GM21786 (cell line): Measurements from ENCODE around the gene CSF3R.

Source experiments
- ATAC-seq: cut with Tn5 transposase; IDR thresholded peaks from one replicate; pipeline ENCODE4 v1.9.1; 2021; ENCODE audit not compliant: unreplicated experiment

The CSF3R gene

GRCh38 chr1:36463463-36463802 is 19.3 kb downstream of the CSF3R start:
- no peak for ATAC-seq

DNA sequence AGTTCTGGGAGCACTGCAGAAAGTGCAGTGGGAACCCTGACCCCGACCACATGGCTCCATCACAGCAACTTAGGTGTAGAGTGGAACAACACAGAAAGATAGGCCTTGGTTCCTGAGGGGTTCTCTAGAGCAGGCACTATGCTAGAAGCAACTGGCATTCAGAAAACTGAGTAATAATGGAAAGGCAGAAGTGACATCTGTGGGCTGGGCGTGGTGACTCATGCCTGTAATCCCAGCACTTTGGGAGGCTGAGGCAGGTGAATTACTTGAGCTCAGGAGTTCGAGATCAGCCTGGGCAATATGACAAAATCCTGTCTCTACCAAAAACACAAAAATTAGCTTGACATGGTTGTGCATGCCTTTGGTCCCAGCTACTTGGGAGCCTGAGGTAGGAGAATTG is 23.8 kb downstream of the CSF3R start:
- ATAC-seq, result no peak

- ATAC-seq, result no peak
Measured at GRCh38 chr1:36457691-36458090, 25.0 kb downstream of the CSF3R start.

DNA sequence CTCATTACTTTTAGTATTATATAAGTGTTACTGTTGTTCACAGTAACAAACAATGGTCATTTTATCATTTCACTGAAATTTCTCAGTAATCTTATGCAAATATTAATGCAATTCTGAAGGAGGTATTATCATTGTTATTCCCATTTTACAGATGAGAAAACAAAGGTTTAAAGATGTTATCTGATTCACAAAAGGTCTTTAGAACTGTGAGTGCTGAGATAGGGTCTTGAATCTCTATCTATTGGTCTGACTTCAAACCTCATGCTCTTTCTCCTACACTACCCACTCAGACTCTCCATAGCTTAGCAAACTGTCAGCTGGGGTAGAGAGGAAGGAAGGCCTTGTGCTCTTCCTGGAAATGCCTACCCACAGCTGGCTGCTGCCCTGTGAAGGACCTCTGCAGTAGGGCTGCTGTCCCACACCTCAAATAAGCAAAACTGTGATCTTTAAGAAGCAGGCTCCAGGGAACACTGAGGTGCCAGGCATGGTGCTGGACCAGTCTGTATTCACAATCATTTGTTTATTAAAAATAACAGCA is 26.3 kb downstream of the CSF3R start:
- no peak for ATAC-seq

- no peak for ATAC-seq
Measured at GRCh38 chr1:36455386-36455785, 27.3 kb downstream of the CSF3R start.

GRCh38 chr1:36453600-36454388 is 28.9 kb downstream of the CSF3R start:
- no peak for ATAC-seq

DNA sequence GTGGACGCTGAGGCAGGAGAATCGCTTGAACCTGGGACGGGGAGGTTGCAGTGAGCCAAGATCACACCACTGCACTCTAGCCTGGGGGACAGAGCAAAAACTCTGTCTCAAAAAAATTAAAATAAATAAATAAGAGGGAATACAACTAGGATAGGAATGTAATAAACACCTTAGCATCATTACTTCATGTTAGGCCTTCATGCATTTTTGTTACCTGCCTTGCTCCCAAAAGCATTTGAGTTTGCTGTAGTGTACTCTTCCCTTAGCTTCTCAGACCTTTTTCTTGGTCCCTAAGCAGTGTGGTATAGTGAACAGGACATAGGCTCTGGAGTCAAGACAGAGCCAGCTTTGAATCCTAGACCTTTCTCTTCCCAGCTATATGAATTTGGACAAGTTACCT is 29.7 kb downstream of the CSF3R start:
- ATAC-seq, result no peak

- no peak for ATAC-seq
Measured at GRCh38 chr1:36450919-36451305, 31.8 kb downstream of the CSF3R start.

- peak; percentile 96 for ATAC-seq
Measured at GRCh38 chr1:36450270-36450918, 32.3 kb downstream of the CSF3R start, which contains the start of gene OSCP1. Gene OSCP1 (minus strand): TSS chr1:36450451. CDS start chr1:36450369, 82 bp downstream.

GRCh38 chr1:36448530-36449056 is 34.1 kb downstream of the CSF3R start:
- no peak for ATAC-seq

DNA sequence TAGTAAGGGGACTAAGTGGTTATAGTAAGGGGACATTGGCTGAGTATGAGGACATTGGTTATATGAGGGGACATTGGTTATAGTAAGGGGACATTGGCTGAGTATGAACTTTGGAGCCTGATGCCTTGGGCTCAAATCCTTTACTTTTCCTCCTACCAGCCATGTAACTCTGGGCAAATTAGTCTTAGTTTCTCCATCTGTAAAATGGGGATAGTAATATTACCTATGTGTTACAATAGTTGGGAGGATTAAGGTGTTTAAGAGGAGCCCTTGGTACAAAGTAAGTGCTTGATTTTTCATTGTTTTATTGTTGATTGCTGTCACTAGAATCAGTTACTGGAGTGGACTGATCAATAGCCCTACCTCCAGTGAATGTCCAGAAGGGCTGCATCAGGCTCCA is 35.3 kb downstream of the CSF3R start:
- no peak for ATAC-seq

GRCh38 chr1:36446746-36447145 is 36.0 kb downstream of the CSF3R start:
- no peak for ATAC-seq

- no peak for ATAC-seq
Measured at GRCh38 chr1:36446271-36446670, 36.4 kb downstream of the CSF3R start.

DNA sequence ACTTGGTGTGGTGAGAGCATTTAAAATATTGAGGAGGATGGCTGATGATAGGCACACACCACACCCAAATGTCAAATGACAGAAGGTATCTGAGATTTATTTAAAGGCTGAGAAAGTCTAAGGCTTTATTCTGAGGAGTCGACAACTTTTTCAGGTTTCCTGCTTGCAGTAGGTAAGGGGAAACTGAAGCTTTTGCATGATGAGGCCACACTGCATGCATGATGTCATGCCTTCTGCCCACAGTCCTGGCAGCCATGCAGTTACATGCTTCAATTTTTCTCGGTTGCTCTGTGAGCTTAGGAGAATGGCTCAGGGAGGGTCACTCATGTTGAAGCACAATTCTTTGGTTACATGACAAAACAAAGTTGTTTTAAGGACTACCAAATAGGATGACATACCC is 39.4 kb downstream of the CSF3R start:
- no peak for ATAC-seq

GRCh38 chr1:36442337-36442736 is 40.4 kb downstream of the CSF3R start:
- no peak for ATAC-seq

- no peak for ATAC-seq
Measured at GRCh38 chr1:36440646-36441045, 42.1 kb downstream of the CSF3R start.

DNA sequence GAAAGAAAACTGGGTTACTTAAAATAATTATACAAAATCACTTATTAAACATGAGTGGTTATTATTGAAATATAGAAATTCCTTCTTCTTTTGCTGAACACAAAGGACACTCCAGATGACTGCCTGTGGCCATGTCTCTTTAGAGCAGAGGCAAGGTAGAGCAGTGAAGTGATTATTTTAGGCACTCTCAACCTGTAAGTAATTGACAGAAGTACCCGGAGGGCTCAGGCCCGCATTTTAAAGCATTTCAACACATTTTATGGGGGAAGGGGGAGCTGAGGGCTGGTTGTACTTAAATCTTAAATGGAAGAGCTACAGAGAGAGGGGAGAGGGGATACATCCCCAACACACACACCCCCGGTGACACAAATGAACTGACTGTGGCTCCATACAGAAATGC is 42.7 kb downstream of the CSF3R start:
- ATAC-seq, result no peak

DNA sequence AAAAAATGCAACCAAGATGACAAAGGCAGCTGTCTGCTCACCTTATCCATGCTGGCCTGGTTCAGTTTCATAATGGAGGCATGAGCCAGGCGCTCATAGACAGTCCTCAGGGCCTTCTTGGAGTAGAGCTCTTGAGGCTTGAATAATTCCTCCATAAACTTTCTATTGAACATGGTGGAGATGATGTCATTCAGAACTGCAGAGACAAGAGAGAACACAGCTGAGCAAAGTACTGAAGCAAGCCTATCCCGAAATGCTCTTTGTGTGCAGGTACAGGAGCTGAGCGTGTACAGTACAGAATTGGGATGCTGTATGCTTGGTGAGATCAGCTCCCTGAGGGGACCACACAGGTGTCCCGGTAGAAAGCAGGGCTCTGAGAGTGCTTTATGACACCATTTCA is 44.0 kb downstream of the CSF3R start:
- no peak for ATAC-seq

DNA sequence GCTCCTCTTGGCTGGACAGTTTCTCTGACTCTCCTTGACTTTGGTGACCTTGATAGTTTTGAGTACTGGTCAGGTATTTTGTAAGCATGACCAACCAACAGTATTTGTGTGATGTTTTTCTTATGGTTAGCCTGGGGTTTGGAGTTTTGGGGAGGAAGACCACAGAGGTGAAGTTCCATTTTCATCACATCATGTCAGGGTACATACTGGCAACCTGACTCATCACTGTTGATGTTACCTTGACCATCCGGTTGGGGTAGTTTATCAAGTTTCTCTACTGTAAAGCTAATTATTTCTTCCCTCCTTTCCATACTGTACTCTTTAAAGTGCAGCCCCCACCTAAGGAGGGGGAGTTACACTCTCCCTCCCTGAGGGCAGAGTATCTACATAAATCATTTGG is 45.9 kb downstream of the CSF3R start:
- ATAC-seq, result no peak

DNA sequence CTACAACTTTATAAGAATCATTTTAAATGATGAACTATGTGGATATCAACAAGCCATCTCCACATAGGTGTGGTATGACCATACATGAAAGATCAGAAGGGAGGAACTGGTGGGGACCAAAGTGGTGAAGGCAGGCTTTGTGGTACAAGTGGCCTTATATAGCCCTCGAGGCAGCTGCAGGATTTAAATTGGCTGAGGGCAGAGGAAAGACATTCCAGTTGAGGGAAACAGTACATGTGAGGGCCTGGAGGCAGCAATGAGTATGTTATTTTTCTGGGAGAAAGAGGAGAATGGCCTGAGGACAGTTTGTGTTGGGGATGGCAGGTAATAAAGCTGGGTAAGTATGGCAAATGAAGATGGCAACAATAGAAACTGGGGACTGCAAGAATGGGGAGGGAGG is 49.6 kb downstream of the CSF3R start:
- ATAC-seq, result no peak

GRCh38 chr1:36432616-36433015 is 50.1 kb downstream of the CSF3R start:
- no peak for ATAC-seq

DNA sequence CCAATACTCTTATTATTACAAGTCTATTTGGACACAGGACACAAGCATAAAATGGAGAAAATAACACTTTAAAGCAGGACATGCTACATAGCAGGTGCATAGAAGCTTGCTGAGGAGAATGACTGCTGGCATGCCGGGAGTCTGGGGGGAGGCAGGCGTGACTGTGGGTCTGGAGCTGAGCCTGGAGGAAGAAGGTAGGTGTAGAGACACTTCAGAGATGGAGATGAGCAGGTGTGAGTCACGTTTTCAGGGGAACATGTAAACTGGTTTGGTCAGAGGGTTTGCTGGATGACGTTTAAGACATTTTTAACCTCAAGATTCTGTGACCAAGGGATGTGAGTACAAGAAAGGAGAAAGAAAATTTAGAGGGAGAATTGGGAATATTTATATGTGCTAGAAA is 56.9 kb downstream of the CSF3R start:
- no peak for ATAC-seq
